Measurements from ENCODE around the gene EIF2B5. TPM values are rescaled to one million over a fixed set of nuclear protein-coding genes. Genes with fewer than 3 reads are reported as not detected.

Gene EIF2B5
- total and polyA plus RNA-seq, 2 of the 13 experiments (the other 11 are each of a cell fraction or from before 2014, with no cell fraction given): 38.4 to 60.2 TPM

GRCh38 chr3:184097556-184097955, 37.6 kb upstream of the EIF2B5 start (continued):
- TF ChIP-seq THRA (CRISPR knock-in tag; IDR thresholded peaks at IDR 0.05; ENCODE audit: borderline replicate concordance) (no peak), MIXL1 (CRISPR knock-in tag; IDR thresholded peaks at IDR 0.05) (no peak), SMAD1 (CRISPR knock-in tag; IDR thresholded peaks at IDR 0.05; ENCODE audit: borderline replicate concordance, low read depth) (no peak)

- Histone ChIP-seq H3K27ac (ENCODE audit: extremely low read length, insufficient read depth, low read length) (no peak overlapping the region), H3K9me3 (ENCODE audit: low read length) (no peaks in the 10 kb centered on the region), H3K4me3 (replicated peaks in 1 of 3; ENCODE audit: insufficient read depth in 1 of 3, low read depth in 2 of 3, low read length in 3 of 3) (no peak overlapping the region), H3K4me2 (ENCODE audit: low read depth, low read length) (no peak overlapping the region), H3K9ac (ENCODE audit: insufficient read depth, low read depth, low read length) (no peak overlapping the region), H3K4me1 (ENCODE audit: insufficient read depth, low read length) (no peaks in the 10 kb centered on the region), H3K79me2 (ENCODE audit: insufficient read depth, low read length) (no peaks in the 10 kb centered on the region), H4K20me1 (ENCODE audit: insufficient read depth, low read length) (no peaks in the 10 kb centered on the region), H2AFZ (ENCODE audit: low read length) (no peak overlapping the region), H3K27me3 (ENCODE audit: control insufficient read depth in 1 of 2, insufficient read depth in 2 of 2, low read length in 2 of 2) (peaks cover 0 to 3% of the 10 kb centered on the region in 2 experiments; a peak in 2 of 5 replicates), H3K36me3 (replicated peaks in 1 of 2; ENCODE audit: control insufficient read depth in 1 of 2, insufficient read depth in 2 of 2, low read length in 2 of 2) (no peaks in the 10 kb centered on the region)
- ChIA-PET CTCF (ENCODE audit: low intra/inter-chr PET ratio, low total read pairs) (no interaction called here), POLR2A (no interaction called here)
- in situ Hi-C loops (cut with HindIII; ENCODE audit: extremely low pct_ligation_motif_present, low pct_unique_long_range_greater_than_20kb): no loop called here
- intact Hi-C loops (cut with micrococcal nuclease; ENCODE audit: unreplicated experiment): no loop called here
- TF ChIP-seq CSRNP1 (CRISPR knock-in tag; IDR thresholded peaks at IDR 0.05) (no peak), ZBTB8A (CRISPR knock-in tag; IDR thresholded peaks at IDR 0.05; ENCODE audit: borderline replicate concordance, low read depth) (no peak), MAF1 (CRISPR knock-in tag; IDR thresholded peaks at IDR 0.05; ENCODE audit: borderline replicate concordance) (no peak), AKNA (CRISPR knock-in tag; IDR thresholded peaks at IDR 0.05; ENCODE audit: borderline replicate concordance) (no peak), HOXA9 (CRISPR knock-in tag; IDR thresholded peaks at IDR 0.05; ENCODE audit: borderline replicate concordance) (no peak), PTBP1 (IDR thresholded peaks at IDR 0.05; ENCODE audit: low read depth, low read length, poor library complexity, severe bottlenecking) (no peak)
- DNase-seq (ENCODE audit: low spot score) (no peak), FAIRE-seq (no peak), ATAC-seq (no peak)
- WGBS (ENCODE audit: low lambda C conversion rate): 34% methylated on average over 24 of the region's 24 CpGs
- BruUV-seq (replicated peaks): no TSS peak
Measured at GRCh38 chr3:184099806-184100686, 35.1 kb upstream of the EIF2B5 start.
